Measurements from ENCODE around the gene EIF5A.
"Not testable (repeated sequence)": the region's sequence is repeated elsewhere in the genome, so short reads cannot be mapped to it uniquely, and the experiment has no call there.

Gene EIF5A

DNA sequence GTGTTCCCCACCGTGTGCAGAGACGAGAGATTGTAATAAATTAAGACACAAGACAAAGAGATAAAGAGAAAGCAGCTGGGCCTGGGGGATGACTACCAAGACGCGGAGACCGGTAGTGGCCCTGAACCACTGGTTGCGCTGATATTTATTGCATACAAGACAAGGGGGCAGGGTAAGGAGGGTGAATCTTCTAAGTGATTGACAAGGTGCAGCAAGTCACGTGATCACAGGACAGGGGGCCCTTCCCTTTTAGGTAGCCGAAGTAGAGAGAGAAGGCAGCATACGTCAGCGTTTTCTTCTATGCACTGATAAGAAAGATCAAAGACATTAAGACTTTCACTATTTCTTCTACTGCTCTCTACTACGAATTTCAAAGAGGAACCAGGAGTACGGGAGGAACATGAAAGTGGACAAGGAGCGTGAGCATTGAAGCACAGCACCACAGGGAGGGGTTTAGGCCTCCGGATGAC is 25.2 kb downstream of the EIF5A start:
- not testable (repeated sequence) for DNase-seq

DNA sequence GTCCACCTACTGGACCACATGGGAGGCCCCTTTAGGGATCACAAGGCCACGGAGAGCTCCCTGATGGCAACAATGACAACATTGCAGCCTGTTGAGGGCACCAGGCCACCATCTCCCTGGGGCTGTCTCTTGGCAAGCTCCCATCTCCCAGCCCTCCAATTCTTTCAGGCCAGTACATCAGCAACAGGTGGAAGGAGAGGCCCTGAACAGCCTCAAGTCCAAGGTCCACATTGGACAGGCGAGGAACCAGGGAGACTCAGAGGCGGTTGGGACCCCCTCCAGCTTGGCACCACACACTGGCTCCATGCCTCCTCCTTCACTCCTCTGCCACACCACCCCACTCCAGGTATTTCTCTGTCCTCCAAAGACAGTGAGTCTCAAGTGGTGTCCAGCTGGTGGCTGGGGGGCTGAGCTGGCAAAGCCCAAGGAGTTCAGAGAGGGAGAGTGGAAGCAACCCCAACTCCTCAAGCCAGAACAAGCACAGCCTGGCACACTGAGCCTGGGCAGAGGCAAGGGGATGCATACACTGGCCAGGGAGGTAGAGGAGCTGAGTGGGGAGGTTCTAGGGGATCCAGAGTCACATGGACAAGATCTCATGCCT is 27.6 kb downstream of the EIF5A start:
- DNase-seq: no peak

DNA sequence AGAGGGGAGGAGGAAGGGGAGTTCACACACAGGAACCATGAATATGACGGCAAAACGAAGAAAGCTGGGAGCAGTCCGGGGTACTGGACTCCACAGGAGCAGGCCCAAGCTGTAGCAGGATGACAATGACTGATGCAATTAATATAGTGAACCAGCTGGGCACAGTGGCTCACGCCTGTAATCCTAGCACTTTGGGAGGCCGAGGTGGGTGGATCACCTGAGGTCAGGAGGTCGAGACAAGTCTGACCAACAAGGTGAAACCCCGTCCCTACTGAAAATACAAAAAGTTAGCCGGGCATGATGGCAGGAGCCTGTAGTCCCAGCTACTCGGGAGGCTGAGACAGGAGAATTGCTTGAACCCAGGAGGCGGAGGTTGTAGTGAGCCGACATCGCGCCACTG is 28.3 kb downstream of the EIF5A start:
- not testable (repeated sequence) for DNase-seq

DNA sequence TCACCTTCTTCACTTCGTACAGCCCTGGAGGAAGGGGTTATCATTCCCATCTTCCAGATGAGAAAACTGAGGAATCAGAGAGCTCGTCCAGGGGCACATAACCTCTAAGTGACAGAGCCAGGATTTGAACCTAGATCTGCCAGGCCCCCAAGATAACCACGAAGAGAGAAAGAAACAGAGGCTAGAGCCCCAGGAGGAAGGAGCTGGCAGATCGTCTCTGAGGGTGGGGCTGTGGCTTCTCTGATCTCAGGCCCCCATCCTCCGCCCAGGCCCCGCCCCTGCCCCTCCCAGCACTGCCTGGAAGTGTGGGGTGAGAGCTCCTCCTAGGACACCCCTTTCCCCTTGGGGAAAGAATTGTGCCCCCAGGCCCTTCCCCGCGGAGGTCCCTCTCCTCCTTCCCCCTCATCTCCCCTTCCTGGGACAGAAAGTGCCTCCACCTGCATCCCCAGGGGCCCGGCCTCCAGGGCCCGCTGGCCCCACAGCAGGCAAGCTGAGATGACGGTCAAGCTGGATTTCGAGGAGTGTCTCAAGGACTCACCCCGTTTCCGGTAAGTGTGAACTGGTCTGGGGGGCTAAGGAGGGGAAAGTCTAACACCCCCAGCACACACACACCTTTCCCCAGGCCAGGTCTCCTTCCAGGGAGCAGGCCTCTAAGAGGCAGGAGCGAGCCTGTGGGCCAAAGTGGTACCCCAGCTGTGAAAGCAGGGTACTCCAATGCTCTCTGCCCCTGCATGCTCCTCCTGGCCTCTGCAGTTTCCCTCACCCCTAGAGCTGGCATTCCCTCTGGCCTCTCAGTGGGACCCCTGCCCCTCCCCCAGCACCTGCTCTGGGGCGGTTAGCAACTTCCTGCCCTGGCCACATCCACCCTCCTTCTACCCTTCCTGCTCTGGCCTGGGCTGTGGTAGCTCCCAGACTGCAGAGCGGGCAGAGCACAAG is 29.1 kb downstream of the EIF5A start, which contains the start of gene ACAP1:
TSS of gene ACAP1 (plus strand) at position 290 of the 936 bp plus-strand sequence. CDS start at position 496, 206 bp downstream.
- no peak for DNase-seq

DNA sequence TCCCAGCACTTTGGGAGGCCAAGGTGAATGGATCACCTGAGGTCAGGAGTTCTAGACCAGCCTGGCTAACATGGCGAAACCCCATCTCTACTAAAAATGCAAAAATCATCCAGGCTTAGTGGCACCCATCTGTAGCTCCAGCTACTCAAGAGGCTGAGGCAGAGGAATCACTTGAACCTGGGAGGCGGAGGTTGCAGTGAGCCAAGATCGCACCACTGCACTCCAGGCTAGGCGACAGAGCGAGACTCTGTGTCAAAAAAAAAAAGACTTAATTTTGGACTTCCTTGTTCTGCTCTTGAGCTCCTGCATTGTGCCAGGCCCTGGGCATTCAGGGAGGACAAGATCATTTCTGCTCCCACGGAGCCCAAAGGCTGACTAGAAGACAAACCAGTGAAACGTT is 30.2 kb downstream of the EIF5A start:
- not testable (repeated sequence) for DNase-seq

DNA sequence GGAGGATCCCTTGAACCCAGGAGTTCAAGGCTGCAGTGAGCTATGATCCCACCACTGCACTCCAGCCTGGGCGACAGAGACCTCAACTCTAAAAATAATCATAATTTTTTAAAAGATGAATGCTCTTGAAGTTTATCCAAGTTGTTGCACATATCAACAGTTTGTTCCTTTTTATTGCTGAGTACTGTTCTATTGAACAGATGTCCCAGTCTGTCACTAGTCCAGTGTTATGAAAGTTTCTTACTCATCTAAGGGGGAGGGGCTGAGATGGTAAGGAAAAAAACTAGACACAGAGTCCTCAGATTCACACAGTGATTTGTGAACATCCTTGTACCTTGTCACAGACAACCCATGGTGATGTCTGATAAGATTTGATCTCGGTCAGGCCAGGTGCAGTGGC is 32.8 kb downstream of the EIF5A start:
- DNase-seq: no peak

DNA sequence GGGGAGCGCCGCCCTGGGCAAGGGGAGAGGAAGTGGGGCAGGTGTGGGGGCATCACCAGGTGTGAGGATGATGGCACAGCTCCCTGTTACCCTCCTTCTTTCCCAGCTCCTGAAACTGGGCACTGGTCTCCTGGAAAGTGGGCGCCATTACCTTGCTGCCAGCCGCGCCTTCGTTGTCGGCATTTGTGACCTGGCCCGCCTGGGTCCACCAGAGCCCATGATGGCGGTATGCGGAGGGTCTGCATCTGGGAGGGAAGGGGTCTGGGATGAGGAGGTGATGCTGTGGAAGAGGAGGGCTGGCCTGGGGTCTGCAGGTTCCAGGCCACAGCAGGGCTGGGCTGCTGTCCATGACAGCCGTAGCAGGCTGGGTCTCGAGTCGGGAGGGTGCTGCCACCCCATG is 34.4 kb downstream of the EIF5A start:
- DNase-seq: no peak

DNA sequence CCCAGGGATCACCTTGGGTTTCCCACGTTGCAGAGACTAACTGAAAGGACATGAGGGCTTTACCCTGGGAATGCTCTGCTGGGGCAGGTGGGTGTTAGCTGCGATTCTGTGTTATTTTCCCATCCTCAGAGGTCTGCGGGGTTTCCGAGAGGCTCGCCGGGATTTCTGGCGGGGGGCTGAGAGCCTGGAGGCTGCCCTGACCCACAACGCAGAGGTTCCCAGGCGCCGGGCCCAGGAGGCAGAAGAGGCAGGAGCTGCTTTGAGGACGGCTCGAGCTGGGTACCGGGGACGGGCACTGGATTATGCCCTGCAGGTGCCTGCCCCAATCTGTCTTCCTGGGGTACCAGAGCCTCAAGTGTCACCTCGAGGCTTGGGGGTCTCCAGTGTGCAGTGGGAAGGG is 35.8 kb downstream of the EIF5A start:
- no peak for DNase-seq

DNA sequence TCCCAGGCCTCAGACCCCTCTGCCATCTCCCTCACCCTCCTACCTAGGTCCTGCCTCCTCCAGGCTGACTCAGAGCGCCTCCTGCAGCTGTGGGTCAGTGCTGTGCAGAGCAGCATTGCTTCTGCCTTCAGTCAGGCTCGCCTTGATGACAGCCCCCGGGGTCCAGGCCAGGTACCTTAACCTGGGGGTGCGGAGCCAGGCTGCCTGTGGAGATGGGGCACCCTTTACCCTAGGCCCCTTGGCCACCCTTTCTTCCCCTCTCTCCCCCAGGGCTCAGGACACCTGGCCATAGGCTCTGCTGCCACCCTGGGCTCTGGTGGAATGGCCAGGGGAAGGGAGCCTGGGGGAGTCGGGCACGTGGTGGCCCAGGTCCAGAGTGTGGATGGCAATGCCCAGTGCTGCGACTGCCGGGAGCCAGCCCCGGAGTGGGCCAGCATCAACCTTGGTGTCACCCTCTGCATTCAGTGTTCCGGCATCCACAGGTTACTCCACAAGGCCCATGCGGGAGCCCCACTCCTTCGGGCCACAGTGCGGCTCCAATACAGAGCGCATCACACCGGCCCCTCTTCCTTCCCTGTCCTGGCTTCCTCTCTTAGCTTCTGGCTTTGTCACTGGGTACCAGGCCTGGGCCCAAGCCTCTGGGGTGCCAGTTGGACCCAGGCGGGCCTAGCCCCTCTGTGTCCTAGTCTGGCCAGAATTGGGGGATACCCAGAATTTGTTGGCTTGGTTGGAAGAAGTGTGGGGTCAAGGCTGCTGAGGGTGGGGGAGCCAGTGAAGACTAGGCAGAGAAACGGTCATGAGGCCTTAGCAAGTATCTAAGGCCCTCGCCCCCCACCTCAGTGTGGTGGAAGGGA is 39.6 kb downstream of the EIF5A start:
- no peak for DNase-seq

DNA sequence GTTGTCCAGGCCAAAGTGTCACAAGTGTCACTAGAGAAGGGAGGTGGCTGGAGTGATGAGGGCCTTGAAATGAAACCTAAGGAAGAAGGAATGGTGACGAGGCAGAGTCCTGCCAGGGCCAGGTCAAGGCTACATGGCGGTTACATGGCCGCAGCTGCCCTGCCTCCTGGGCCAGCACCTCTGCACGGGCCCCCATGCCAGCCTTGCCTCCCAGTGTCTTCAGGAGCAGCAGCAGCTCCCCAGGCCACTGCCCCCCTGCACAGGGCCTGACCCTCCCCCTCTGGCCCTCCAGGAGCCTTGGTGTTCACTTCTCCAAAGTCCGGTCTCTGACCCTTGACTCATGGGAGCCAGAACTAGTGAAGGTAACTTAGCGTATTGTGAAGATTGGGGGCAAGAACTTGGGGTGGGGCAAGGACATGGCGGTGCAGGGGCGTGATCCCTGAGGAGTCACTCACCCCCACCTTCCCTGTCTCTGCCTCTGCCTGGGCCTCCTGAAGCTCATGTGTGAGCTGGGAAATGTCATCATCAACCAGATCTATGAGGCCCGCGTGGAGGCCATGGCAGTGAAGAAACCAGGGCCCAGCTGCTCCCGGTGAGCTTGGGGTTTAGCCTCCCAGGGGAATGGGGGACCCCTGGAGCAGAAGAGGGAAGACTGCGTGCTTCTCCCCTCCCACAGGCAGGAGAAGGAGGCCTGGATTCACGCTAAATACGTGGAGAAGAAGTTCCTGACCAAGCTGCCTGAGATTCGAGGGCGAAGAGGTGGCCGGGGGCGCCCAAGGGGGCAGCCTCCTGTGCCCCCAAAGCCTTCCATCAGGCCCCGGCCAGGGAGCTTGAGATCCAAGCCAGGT is 40.4 kb downstream of the EIF5A start:
- DNase-seq: no peak

DNA sequence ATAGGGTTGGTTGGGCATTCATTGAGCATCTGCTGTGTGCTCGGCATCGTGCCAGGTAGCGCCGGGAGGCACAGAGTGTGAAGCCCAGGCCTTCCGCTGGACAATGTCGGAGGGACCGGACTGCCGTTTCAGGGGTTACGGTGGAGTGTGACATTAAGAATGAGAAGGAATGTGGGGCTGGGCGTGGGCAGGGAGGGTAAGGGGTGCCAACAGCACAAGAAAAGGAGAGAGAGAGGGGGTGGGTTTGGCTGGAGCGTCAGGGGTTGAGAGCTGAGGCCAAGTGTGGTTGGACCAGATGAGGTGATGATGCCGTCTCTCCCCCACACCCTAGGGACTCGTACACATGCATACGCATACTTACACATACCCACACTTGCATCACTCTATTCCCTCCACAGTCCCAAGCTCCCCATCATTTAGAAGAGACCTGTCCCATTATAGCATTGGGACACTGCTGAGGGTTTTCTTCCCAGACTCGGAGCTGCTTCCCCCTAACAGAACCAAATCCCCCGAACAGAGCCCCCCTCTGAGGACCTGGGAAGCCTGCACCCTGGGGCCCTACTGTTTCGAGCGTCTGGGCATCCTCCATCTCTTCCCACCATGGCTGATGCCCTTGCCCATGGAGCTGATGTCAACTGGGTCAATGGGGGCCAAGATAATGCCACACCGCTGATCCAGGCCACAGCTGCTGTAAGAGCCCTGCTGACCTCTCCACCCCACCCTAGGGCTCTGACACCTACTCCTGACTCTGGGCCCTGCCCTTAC is 41.2 kb downstream of the EIF5A start:
- DNase-seq: no peak

DNA sequence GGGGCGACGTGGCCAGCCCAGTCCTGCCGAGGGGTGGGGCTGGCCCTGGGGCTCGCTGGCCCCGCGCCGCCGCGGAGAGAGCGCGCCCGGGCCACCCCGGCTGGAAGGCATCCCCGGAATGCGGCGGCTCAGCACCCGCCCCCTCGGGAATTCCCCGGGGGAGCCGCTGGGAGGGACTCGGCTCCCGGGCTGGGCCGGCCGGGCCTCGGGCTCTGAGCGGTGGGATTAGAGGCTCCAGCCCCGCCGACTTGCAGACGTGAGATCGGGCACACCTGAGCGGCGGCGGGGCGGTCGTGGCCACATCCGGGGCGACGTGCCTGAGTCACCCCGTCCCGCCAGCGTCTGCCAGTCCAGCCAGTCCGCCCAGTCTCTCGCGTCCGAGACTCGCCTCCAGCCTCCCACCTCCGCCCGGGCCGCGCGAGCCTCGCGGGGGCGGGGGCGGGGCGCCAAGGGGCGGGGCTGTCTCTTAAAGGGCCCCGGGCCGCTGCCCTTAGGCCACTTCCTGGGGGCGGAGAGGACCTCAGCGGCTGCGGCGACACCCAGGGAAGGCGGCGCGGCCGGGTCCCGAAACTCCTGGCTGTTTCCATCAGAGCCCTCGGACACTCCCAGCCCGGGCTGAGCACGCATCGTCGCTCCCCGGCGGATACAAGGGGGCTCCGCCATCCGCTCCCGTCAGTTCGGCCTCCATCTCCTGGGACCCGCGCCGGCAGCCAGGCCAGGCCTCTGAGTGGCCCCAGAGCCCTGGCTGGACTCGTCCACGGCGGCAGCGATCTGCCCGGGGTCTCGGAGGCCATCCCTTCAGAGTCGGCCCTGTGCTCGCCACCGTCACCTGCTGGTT is 44.5 kb downstream of the EIF5A start, which contains the start of gene KCTD11:
TSS of gene KCTD11 (plus strand) at position 498 of the 838 bp plus-strand sequence.
- DNase-seq: no peak

DNA sequence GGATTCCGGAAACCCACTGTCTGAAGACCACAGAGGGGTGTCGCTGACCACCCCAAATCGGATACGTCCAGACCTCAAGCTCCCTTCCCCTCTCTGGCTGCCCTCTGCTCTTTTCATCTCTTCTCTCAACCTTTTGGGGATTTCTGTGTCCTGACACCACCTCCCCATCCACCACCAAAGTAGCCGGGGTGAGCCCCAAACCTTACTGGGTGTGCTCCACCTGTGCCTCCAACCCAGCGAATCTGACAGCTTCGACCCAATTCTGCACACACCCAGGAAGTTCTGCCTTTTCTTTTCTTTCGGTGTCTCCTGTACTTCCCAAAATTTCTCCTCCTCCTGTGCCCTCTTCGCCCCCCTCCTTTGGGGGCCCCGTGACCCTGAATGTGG is 45.1 kb downstream of the EIF5A start:
- no peak for DNase-seq

DNA sequence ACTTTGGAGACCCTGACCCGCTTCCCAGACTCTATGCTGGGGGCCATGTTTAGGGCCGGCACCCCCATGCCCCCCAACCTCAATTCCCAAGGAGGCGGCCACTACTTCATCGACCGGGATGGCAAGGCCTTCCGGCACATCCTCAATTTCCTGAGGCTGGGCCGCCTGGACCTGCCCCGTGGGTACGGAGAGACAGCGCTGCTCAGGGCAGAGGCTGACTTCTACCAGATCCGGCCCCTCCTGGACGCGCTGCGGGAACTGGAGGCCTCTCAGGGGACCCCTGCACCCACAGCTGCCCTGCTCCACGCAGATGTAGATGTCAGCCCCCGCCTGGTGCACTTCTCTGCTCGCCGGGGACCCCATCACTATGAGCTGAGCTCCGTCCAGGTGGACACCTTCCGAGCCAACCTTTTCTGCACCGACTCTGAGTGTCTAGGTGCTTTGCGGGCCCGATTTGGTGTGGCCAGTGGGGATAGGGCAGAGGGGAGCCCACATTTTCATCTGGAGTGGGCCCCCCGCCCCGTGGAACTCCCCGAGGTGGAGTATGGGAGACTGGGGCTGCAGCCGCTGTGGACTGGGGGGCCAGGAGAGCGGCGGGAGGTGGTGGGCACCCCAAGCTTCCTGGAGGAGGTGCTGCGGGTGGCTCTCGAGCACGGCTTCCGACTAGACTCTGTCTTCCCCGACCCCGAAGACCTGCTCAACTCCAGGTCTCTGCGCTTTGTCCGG is 45.6 kb downstream of the EIF5A start:
- no peak for DNase-seq

DNA sequence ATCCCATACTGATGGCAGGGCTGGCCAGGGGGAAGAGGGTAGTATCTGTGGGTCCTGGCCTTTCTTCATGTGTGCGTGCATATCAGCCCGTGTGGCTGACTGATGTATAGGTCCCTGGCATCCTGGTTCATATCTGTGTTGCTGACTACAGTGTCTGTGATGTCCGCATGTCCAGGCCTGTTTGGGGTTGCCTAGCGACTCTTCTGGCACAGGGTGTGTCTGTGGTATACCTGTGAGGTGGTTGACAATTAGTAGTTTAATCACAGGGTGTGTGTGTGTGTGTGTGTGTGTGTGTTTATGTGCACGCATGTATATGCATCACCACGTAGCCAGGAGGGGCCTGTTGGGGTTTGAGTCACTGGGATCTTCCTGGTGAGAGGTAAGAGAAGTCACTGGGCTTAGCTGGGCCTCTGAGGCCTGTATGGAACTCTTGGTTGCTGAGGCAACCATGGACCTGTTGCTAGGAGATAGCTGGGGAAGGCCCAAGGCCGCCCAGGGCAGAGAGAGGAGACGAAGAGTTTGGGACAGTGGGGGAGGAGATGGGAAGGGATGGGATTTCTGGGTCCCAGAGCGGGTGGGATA is 46.9 kb downstream of the EIF5A start:
- no peak for DNase-seq

DNA sequence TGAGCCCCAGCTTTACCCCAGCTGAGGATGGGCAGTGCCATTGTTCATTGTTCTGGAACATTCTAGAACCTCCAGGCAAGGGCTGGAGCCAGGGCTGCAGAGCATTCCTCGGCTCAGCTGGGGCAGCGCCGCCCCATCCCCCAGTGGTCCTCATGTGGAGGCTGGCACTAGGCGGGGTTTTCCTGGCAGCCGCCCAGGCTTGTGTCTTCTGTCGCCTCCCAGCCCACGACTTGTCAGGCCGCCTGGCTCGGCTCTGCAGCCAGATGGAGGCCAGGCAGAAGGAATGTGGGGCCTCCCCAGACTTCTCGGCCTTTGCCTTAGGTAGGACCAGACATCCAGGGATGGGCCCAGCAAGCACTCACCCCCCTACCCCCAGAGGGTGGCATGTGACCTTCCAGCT is 47.6 kb downstream of the EIF5A start, which contains the start of gene TMEM95:
TSS of gene TMEM95 (plus strand) at position 104 of the 400 bp plus-strand sequence. CDS start at position 153, 49 bp downstream.
- no peak for DNase-seq

DNA sequence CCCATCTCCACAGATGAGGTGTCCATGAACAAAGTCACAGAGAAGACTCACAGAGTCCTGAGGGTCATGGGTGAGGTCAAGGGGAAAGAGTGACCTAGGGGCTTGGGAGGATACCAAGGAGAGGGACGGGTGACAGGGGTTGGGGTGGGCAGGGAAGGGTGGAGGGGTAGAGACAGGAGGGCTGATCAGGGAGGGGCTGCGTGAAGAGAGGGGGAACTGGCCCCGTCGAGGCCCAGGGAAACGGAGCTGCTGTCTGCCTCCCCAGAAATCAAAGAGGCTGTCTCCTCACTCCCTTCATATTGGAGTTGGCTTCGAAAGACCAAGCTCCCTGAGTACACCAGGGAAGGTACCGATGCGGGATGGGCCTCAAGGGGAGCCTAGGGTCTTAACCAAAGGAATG is 48.1 kb downstream of the EIF5A start:
- DNase-seq: no peak

DNA sequence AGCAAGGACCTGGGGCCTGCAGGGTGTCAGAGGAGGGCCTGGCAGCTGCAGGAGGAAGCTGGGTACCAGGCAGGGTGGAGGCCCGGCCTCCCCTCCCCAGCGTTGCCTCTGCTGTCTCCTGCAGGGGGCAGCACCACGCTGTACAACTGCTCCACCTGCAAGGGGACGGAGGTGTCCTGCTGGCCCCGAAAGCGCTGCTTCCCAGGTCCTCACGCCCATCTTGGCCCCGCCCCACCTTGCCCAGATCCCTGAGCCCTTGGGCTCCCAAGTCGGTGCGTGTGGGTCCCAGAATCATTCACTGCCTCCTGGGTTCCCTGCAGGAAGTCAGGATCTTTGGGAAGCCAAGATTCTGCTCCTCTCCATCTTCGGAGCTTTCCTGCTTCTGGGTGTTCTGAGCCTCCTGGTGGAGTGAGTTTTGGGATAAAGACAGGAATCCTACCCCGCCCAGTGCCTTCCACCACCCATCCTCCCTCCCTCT is 48.7 kb downstream of the EIF5A start:
- DNase-seq: no peak

DNA sequence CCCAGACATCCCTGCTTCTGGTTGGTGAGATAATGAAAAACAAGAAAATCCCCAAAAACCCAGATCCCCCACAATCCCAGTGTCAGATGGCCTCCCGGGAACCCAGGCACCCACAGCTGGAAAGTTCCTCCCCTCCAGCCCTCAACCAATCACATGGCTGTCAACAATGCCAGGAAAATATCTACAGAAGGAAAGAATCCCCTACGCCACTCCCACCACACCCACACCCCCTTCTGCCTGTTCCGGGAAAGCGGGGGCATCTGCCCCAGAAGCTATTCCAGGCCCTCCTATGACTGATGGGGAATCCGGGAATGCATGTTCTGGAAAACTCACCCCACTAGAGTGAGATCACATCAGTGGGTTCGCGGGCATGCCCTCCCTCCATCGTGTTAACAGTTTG is 49.3 kb downstream of the EIF5A start:
- DNase-seq: no peak

Data from NCI-H1092 (cell line).